Kidney glomerular epithelial cell (primary cell): ENCODE results near the gene PRDM15.

Experiments
- DNase-seq: peaks from one replicate; lab custom pipeline; 2025; lab: John Stamatoyannopoulos, UW

Gene PRDM15

GRCh38 chr21:41823906-41824305 lies 55.2 kb downstream of the PRDM15 start:
- no peak for DNase-seq

GRCh38 chr21:41823166-41823565 lies 56.0 kb downstream of the PRDM15 start:
- no peak for DNase-seq

- no peak for DNase-seq
These were observed 57.2 kb downstream of the PRDM15 start for GRCh38 chr21:41821756-41822431.

GRCh38 chr21:41821081-41821755 lies 57.9 kb downstream of the PRDM15 start:
- DNase-seq, result no peak

- DNase-seq, result no peak
These were observed 58.6 kb downstream of the PRDM15 start for GRCh38 chr21:41820384-41821080.

- no peak for DNase-seq
These were observed 59.3 kb downstream of the PRDM15 start for GRCh38 chr21:41819856-41820281.

GRCh38 chr21:41819236-41819855 lies 59.8 kb downstream of the PRDM15 start:
- DNase-seq, result no peak

GRCh38 chr21:41817877-41818855 lies 61.0 kb downstream of the PRDM15 start:
- no peak for DNase-seq

- peak; percentile 74 for DNase-seq
These were observed 61.9 kb downstream of the PRDM15 start for GRCh38 chr21:41817228-41817627.

GRCh38 chr21:41816583-41817165 lies 62.5 kb downstream of the PRDM15 start:
- peak; percentile 0 for DNase-seq

- no peak for DNase-seq
These were observed 63.2 kb downstream of the PRDM15 start for GRCh38 chr21:41815652-41816582.

GRCh38 chr21:41813226-41813625 lies 65.9 kb downstream of the PRDM15 start:
- DNase-seq, result no peak

- DNase-seq, result no peak
These were observed 66.5 kb downstream of the PRDM15 start for GRCh38 chr21:41812679-41813078.

- no peak for DNase-seq
These were observed 68.6 kb downstream of the PRDM15 start for GRCh38 chr21:41810597-41810932.

- DNase-seq, result no peak
These were observed 69.1 kb downstream of the PRDM15 start for GRCh38 chr21:41809891-41810596.

GRCh38 chr21:41808846-41809245 lies 70.3 kb downstream of the PRDM15 start:
- DNase-seq, result no peak

- no peak for DNase-seq
These were observed 71.0 kb downstream of the PRDM15 start for GRCh38 chr21:41808094-41808493.

GRCh38 chr21:41806773-41807172 lies 72.4 kb downstream of the PRDM15 start:
- DNase-seq, result no peak

GRCh38 chr21:41805643-41806042 lies 73.5 kb downstream of the PRDM15 start:
- DNase-seq, result no peak
